ENCODE results near the gene TMEM87A. TPM values are rescaled to one million over a fixed set of nuclear protein-coding genes. Genes with fewer than 3 reads are reported as not detected.
"Not testable (repeated sequence)": the region's sequence is repeated elsewhere in the genome, so short reads cannot be mapped to it uniquely, and the experiment has no call there.

Gene TMEM87A
- total and polyA plus RNA-seq, 10 donors, result 13.4 to 48.3 (median 40.9) TPM

GRCh38 chr15:42231088-42231487, 42.1 kb downstream of the TMEM87A start:
- Histone ChIP-seq H3K4me1 (no peaks in the 10 kb centered on the region), H3K9me3 (no peaks in the 10 kb centered on the region), H3K36me3 (peaks cover 6 to 100% (median 80%) of the 10 kb centered on the region in 6 donors), H3K27ac (no peak overlapping the region), H3K27me3 (replicated peaks in 1 of 7) (no peaks in the 10 kb centered on the region), H3K4me3 (no peak overlapping the region)
- intact Hi-C loops (cut with DNase I; ENCODE audit: low total_unique reads), result no loop called here
- TF ChIP-seq POLR2A (IDR thresholded peaks at IDR 0.05) (no peak), POLR2AphosphoS5 (IDR thresholded peaks at IDR 0.05) (no peak)
- TF ChIP-seq, protein P1, sequence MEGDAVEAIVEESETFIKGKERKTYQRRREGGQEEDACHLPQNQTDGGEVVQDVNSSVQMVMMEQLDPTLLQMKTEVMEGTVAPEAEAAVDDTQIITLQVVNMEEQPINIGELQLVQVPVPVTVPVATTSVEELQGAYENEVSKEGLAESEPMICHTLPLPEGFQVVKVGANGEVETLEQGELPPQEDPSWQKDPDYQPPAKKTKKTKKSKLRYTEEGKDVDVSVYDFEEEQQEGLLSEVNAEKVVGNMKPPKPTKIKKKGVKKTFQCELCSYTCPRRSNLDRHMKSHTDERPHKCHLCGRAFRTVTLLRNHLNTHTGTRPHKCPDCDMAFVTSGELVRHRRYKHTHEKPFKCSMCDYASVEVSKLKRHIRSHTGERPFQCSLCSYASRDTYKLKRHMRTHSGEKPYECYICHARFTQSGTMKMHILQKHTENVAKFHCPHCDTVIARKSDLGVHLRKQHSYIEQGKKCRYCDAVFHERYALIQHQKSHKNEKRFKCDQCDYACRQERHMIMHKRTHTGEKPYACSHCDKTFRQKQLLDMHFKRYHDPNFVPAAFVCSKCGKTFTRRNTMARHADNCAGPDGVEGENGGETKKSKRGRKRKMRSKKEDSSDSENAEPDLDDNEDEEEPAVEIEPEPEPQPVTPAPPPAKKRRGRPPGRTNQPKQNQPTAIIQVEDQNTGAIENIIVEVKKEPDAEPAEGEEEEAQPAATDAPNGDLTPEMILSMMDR (IDR thresholded peaks at IDR 0.05 in 8 of 11, conservative IDR thresholded peaks at IDR 0.05 in 3 of 11), result no peak
- no peak for DNase-seq
- 95 to 98% (median 98%) methylated on average over 1 of the region's 1 CpG for WGBS, 5 donors

GRCh38 chr15:42228981-42229380, 44.3 kb downstream of the TMEM87A start:
- H3K27me3 ChIP-seq (replicated peaks in 1 of 7); H3K4me1 ChIP-seq; H3K9me3 ChIP-seq; intact Hi-C loops (cut with DNase I; ENCODE audit: low total_unique reads); H3K27ac ChIP-seq; H3K4me3 ChIP-seq; DNase-seq: not testable (repeated sequence)
- 93 to 97% (median 97%) methylated on average over 5 of the region's 5 CpGs for WGBS, 5 donors
- H3K36me3 ChIP-seq, result peaks cover 6 to 100% (median 84%) of the 10 kb centered on the region in 6 donors

DNA sequence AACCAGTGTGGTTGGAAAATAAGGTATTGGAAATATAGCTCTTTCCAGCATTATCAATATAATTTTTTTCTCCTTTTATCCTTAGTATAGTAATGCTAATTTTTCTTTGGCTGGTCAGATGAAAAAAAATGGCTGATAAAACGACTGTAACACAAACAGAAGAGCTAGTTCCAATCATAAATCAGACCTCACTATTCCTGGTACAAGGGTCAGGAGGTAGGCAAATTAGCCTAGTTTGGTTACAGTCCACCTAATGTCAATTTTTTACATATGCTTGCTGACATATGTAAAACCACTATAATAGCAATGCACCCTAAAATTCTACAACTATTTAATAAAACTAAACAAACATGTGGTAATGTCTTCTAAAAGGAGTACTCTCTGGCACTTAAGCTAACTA, 45.2 kb downstream of the TMEM87A start:
- H3K27ac ChIP-seq, result no peak overlapping the region
- 60 to 83% (median 78%) methylated on average over 1 of the region's 1 CpG for WGBS, 5 donors

DNA sequence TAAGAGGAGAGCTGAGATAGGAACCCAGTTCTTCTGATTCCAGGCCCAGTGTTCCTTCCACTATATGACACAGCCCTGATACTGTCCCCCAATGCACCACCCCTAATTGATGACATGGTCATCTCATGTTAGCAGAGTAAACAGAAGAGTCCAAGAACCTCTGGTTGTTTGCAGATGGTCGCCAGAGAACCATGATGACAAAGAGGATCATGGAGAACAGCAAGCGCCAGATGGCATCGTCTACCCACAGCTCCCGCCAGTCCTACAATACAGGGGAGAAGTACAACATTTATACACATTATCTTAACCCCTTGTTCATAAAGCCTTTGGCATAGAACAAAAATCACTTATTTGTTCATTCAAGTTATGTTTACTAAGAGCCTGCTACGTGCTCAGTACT, 46.6 kb downstream of the TMEM87A start:
- Histone ChIP-seq H3K36me3 (peaks cover 0 to 100% (median 84%) of the 10 kb centered on the region in 6 donors), H3K27me3 (replicated peaks in 1 of 7) (no peaks in the 10 kb centered on the region), H3K4me3 (no peak overlapping the region), H3K4me1 (no peaks in the 10 kb centered on the region), H3K27ac (no peak overlapping the region), H3K9me3 (no peaks in the 10 kb centered on the region)
- WGBS, 5 donors, result 94 to 98% (median 97%) methylated on average over 5 of the region's 5 CpGs
- intact Hi-C loops (cut with DNase I; ENCODE audit: low total_unique reads), result no loop called here
- no peak for DNase-seq
- TF ChIP-seq POLR2A (IDR thresholded peaks at IDR 0.05), result no peak

More for the DNA sequence above, 45.2 kb downstream of the TMEM87A start:
- no peak for DNase-seq
- Histone ChIP-seq H3K4me1 (no peaks in the 10 kb centered on the region), H3K4me3 (no peak overlapping the region), H3K36me3 (peaks cover 1 to 100% (median 89%) of the 10 kb centered on the region in 6 donors), H3K27me3 (replicated peaks in 1 of 7) (no peaks in the 10 kb centered on the region), H3K9me3 (no peaks in the 10 kb centered on the region)
- intact Hi-C loops (cut with DNase I; ENCODE audit: low total_unique reads), result no loop called here
- TF ChIP-seq POLR2A (IDR thresholded peaks at IDR 0.05) (no peak), POLR2AphosphoS5 (IDR thresholded peaks at IDR 0.05) (no peak)
- TF ChIP-seq, protein P1 (IDR thresholded peaks at IDR 0.05 in 8 of 11, conservative IDR thresholded peaks at IDR 0.05 in 3 of 11), result no peak

DNA sequence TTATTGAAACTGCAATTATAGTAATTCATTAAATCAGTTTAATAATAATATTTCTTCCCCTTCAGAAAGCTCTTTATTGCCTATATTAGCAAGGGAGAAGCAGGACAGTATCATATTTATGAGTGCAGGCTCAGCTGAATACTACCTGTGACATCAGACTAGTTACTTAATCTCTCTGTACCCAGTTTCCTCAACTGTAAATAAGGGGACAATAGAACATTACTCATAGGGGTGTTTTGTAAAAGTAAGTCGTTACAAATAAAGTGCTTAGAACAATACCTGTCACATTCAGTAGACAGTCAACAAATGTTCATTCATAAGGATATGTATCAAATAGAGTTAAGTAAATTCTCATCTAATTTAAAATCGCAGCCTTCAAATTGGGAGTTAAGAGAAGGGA, 53.0 kb downstream of the TMEM87A start:
- Histone ChIP-seq H3K36me3 (peaks cover 0 to 99% (median 65%) of the 10 kb centered on the region in 6 donors), H3K4me3 (no peak overlapping the region), H3K27me3 (replicated peaks in 1 of 7) (no peaks in the 10 kb centered on the region), H3K27ac (no peak overlapping the region), H3K4me1 (peaks cover 0 to 20% (median 5%) of the 10 kb centered on the region in 6 donors), H3K9me3 (no peaks in the 10 kb centered on the region)
- intact Hi-C loops (cut with DNase I; ENCODE audit: low total_unique reads), result no loop called here
- TF ChIP-seq POLR2AphosphoS5 (IDR thresholded peaks at IDR 0.05), result no peak
- no peak for TF ChIP-seq POLR2A (IDR thresholded peaks at IDR 0.05)
- TF ChIP-seq, protein P1 (IDR thresholded peaks at IDR 0.05 in 8 of 11, conservative IDR thresholded peaks at IDR 0.05 in 3 of 11), result no peak
- DNase-seq, result no peak
- 49 to 50% (median 49%) methylated on average over 2 of the region's 2 CpGs for WGBS, 5 donors

All from spleen (tissue), 11 donors.